SU-DHL-6 (cell line): ENCODE results near the gene NANOS2.
"Not testable (repeated sequence)": the region's sequence is repeated elsewhere in the genome, so short reads cannot be mapped to it uniquely, and the experiment has no call there.

Source experiments
- EZH2phosphoT487 ChIP-seq: fragments of 200-600 bp; sonication (generic), shearing (Covaris generic); conservative IDR thresholded peaks from 2 replicates; pipeline ENCODE4 v1.6.1; 2018; ENCODE audit warnings: mild to moderate bottlenecking, antibody characterized with exemption, low read length, moderate library complexity, mixed read lengths
- TF ChIP-seq, protein P1 (sequence below): fragments of 200-600 bp; sonication (generic); IDR thresholded peaks from one replicate; pipeline ENCODE4 v1.5.1; 2017; ENCODE audit warnings: antibody characterized with exemption, mild to moderate bottlenecking, low read length, moderate library complexity; ENCODE audit not compliant: insufficient read depth, poor library complexity, severe bottlenecking

DNA sequence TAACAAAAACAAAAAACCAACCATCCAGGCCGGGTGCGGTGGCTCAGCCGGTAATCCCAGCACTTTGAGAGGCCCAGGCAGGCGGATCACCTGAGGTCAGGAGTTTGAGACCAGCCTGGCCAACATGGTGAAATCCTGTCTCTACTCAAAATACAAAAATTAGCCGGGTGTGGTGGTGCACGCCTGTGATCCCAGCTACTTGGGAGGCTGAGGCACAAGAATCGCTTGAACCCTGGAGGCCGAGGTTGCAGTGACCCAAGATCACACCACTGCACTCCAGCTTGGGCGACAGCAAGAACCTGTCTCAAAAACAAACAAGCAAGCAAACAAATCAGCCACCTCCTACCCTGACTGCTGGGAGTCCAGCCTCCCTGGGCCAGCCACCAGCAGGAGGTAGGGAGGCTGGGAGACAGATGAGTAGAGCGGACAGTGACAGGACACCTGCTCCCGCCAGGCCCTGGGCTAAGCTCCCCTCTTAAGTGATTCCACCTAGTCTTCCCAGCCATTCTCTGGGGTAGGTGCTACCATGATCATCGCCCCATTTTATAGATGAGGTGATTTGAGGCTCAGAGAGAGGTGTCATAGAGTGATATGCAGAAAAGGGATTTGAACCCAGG lies 18.5 kb downstream of the NANOS2 start:
- TF ChIP-seq, protein P1, sequence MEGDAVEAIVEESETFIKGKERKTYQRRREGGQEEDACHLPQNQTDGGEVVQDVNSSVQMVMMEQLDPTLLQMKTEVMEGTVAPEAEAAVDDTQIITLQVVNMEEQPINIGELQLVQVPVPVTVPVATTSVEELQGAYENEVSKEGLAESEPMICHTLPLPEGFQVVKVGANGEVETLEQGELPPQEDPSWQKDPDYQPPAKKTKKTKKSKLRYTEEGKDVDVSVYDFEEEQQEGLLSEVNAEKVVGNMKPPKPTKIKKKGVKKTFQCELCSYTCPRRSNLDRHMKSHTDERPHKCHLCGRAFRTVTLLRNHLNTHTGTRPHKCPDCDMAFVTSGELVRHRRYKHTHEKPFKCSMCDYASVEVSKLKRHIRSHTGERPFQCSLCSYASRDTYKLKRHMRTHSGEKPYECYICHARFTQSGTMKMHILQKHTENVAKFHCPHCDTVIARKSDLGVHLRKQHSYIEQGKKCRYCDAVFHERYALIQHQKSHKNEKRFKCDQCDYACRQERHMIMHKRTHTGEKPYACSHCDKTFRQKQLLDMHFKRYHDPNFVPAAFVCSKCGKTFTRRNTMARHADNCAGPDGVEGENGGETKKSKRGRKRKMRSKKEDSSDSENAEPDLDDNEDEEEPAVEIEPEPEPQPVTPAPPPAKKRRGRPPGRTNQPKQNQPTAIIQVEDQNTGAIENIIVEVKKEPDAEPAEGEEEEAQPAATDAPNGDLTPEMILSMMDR, result not testable (repeated sequence)
- TF ChIP-seq EZH2phosphoT487, result not testable (repeated sequence)
